ENCODE results near the gene BAX.
"Not testable (repeated sequence)": the region's sequence is repeated elsewhere in the genome, so short reads cannot be mapped to it uniquely, and the experiment has no call there.

The BAX gene

GRCh38 chr19:48914181-48914580, 40.5 kb upstream of the BAX start:
- DNase-seq (ENCODE audit: low spot score): no peak

DNA sequence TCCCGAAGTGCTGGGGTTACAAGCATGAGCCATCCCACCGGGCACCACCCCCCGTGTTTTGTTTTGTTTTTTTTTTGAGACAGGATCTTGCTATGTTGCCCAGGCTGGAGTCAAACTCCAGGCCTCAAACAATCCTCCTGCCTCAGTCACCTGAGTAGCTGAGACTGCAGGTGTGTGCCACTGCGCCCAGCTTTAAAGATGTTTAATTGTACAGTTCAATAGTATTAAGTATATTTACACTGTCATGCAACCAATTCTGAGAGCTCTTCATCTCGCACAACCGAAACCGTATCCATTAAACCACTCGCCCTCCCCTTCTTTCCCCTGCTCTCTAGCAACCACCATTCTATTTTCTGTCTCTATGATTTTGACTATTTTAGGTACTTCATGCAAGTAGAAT, 38.9 kb upstream of the BAX start:
- TF ChIP-seq, protein P1, sequence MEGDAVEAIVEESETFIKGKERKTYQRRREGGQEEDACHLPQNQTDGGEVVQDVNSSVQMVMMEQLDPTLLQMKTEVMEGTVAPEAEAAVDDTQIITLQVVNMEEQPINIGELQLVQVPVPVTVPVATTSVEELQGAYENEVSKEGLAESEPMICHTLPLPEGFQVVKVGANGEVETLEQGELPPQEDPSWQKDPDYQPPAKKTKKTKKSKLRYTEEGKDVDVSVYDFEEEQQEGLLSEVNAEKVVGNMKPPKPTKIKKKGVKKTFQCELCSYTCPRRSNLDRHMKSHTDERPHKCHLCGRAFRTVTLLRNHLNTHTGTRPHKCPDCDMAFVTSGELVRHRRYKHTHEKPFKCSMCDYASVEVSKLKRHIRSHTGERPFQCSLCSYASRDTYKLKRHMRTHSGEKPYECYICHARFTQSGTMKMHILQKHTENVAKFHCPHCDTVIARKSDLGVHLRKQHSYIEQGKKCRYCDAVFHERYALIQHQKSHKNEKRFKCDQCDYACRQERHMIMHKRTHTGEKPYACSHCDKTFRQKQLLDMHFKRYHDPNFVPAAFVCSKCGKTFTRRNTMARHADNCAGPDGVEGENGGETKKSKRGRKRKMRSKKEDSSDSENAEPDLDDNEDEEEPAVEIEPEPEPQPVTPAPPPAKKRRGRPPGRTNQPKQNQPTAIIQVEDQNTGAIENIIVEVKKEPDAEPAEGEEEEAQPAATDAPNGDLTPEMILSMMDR (IDR thresholded peaks at IDR 0.05; ENCODE audit: extremely low read depth, missing control alignments): no peak
- no peak for DNase-seq (ENCODE audit: low spot score)

More at GRCh38 chr19:48914181-48914580, 40.5 kb upstream of the BAX start:
- TF ChIP-seq, protein P1 (IDR thresholded peaks at IDR 0.05; ENCODE audit: extremely low read depth, missing control alignments): no peak

GRCh38 chr19:48918071-48918470, 36.6 kb upstream of the BAX start:
- DNase-seq (ENCODE audit: low spot score): no peak
- TF ChIP-seq, protein P1 (IDR thresholded peaks at IDR 0.05; ENCODE audit: extremely low read depth, missing control alignments): no peak

DNA sequence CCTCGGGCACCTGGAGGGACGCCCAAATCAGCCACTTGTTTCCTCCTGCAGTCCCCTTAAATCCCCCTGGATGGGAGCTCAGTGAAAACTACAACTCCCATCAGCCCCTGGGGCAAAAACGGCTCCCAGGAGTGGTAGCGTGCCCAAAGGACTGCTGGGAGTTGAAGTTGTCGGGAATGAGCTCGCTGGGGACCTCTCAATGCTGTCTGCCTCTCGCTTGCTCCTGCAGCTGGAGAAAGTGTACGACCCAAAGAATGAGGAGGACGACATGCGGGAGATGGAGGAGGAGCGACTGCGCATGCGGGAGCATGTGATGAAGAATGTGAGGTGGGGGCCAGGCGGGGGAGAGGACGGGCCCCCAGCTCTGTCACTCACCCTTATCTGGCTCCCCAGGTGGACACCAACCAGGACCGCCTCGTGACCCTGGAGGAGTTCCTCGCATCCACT, 35.9 kb upstream of the BAX start:
- DNase-seq (ENCODE audit: low spot score): no peak
- TF ChIP-seq, protein P1 (IDR thresholded peaks at IDR 0.05; ENCODE audit: extremely low read depth, missing control alignments): no peak

DNA sequence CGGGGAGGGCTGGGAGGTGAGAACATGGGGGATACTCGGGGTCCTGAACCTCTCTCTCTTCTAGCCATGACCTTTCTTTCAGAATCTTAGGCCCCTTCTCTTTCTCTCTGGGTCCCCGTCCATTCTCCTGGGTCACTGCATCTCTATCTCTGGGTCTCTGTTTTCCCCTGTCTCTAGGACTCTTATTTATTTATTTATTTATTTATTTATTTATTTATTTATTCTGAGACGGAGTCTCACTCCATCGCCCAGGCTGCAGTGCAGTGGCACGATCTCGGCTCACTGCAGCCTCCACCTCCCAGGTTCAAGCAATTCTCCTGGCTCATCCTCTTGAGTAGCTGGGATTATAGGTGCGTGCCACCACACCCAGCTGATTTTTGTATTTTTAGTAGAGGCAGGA, 35.4 kb upstream of the BAX start:
- not testable (repeated sequence) for DNase-seq (ENCODE audit: low spot score)

GRCh38 chr19:48920949-48921348, 33.7 kb upstream of the BAX start:
- TF ChIP-seq, protein P1 (IDR thresholded peaks at IDR 0.05; ENCODE audit: extremely low read depth, missing control alignments): no peak
- no peak for DNase-seq (ENCODE audit: low spot score)

DNA sequence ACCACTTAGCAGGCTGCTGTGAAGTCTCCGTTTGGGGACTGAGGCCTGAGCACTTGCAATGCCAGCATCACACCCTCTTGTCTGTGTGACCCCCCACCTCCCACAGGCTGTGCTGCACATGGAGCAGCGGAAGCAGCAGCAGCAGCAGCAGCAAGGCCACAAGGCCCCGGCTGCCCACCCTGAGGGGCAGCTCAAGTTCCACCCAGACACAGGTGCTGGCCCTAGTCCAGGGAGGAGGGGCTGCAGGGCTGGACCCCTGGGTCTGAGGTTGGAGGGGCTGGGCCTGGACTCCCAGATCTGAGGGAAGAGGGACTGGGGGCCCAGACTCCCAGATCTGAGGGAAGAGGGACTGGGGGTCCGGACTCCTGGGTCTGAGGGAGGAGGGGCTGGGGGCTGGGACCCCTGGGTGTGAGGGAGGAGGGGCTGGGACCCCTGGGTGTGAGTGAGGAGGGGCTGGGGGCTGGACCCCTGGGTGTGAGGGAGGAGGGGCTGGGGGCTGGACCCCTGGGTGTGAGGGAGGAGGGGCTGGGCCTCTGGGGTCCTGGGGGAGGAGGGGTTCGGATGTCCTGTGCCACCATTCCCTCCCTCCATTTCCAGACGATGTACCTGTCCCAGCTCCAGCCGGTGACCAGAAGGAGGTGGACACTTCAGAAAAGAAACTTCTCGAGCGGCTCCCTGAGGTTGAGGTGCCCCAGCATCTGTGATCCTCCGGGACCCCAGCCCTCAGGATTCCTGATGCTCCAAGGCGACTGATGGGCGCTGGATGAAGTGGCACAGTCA, 32.8 kb upstream of the BAX start:
- TF ChIP-seq, protein P1 (IDR thresholded peaks at IDR 0.05; ENCODE audit: extremely low read depth, missing control alignments): no peak
- DNase-seq (ENCODE audit: low spot score): no peak
